ENCODE measurements around the gene BANP. TPM values are rescaled to one million over a fixed set of nuclear protein-coding genes. Genes with fewer than 3 reads are reported as not detected.
"Not testable (repeated sequence)": the region's sequence is repeated elsewhere in the genome, so short reads cannot be mapped to it uniquely, and the experiment has no call there.

BANP gene
- total and polyA plus RNA-seq, 2 experiments from 2014 or later = 22.8 to 23.8 TPM

DNA sequence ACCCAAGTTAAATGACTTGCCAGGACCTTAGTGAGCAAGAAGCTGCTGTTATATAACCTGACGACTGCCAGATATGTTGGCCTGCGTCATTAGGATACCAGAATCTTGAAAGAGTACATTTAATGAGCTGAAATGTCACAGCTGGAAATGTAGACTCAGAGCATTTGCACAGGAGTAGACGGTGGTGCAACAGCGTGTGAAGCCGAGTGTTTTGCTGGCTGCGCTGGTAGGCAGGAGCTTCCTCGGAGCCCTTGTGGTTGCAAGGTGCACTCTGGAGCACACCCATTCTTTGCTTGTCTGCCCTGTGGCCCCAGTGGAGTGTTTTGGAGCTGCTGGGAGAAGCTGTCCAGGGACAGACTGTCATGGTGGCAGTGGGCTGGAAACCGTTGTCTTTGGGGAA, 79.3 kb downstream of the BANP start:
- no peak overlapping the region for H3K27ac ChIP-seq
- no peaks in the 10 kb centered on the region for H3K79me2 ChIP-seq
- TF ChIP-seq, protein P1, sequence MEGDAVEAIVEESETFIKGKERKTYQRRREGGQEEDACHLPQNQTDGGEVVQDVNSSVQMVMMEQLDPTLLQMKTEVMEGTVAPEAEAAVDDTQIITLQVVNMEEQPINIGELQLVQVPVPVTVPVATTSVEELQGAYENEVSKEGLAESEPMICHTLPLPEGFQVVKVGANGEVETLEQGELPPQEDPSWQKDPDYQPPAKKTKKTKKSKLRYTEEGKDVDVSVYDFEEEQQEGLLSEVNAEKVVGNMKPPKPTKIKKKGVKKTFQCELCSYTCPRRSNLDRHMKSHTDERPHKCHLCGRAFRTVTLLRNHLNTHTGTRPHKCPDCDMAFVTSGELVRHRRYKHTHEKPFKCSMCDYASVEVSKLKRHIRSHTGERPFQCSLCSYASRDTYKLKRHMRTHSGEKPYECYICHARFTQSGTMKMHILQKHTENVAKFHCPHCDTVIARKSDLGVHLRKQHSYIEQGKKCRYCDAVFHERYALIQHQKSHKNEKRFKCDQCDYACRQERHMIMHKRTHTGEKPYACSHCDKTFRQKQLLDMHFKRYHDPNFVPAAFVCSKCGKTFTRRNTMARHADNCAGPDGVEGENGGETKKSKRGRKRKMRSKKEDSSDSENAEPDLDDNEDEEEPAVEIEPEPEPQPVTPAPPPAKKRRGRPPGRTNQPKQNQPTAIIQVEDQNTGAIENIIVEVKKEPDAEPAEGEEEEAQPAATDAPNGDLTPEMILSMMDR (IDR thresholded peaks at IDR 0.05; ENCODE audit: poor library complexity) = no peak
- TF ChIP-seq EZH2 (IDR thresholded peaks at IDR 0.05; ENCODE audit: borderline replicate concordance) (no peak), EZH2phosphoT487 (IDR thresholded peaks at IDR 0.05; ENCODE audit: low read depth, severe bottlenecking, unreplicated experiment) (no peak)
- H3K36me3 ChIP-seq (replicated peaks; ENCODE audit: insufficient read depth, low read depth) = no peaks in the 10 kb centered on the region
- H3K9me2 ChIP-seq (replicated peaks; ENCODE audit: insufficient read depth) = no peaks in the 10 kb centered on the region
- no peak overlapping the region for H3K4me3 ChIP-seq
- H3K9me3 ChIP-seq (ENCODE audit: low read depth) = no peaks in the 10 kb centered on the region
- no peaks in the 10 kb centered on the region for H4K20me1 ChIP-seq (ENCODE audit: insufficient read depth, poor library complexity, severe bottlenecking)
- H2AFZ ChIP-seq = no peak overlapping the region
- no peak overlapping the region for H3K4me2 ChIP-seq
- peaks cover 2% of the 10 kb centered on the region for H3K4me1 ChIP-seq (ENCODE audit: insufficient read depth)
- DNase-seq (ENCODE audit: low spot score) = no peak
- H3K27me3 ChIP-seq = no peaks in the 10 kb centered on the region
- 81% methylated on average over 8 of the region's 8 CpGs for WGBS (ENCODE audit: low lambda C conversion rate, missing lambda C conversion rate)

DNA sequence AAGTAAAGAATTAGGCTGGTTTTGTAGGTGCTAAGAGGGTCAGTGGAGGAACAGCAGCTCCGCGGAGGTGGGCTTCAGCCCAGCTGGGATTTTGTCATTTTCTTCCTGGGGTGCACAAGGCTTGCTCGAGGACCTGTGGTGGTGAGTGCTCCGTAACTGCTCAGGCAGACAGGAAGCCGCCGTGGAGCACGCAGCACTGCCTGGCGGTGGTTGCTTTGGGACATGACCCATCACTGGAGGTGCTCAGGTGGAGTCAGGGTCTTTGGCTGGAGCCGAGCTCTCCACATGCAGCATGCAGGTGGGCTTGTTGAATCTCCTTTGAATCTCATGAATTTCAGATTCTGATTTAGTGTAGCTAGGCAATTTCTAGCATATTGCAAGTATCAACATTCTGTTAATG, 79.7 kb downstream of the BANP start:
- not testable (repeated sequence) for H4K20me1 ChIP-seq (ENCODE audit: insufficient read depth, poor library complexity, severe bottlenecking); H3K79me2 ChIP-seq; DNase-seq (ENCODE audit: low spot score); H3K27ac ChIP-seq; H3K36me3 ChIP-seq (replicated peaks; ENCODE audit: insufficient read depth, low read depth); H3K4me2 ChIP-seq; H3K4me1 ChIP-seq (ENCODE audit: insufficient read depth); H3K9me2 ChIP-seq (replicated peaks; ENCODE audit: insufficient read depth); H2AFZ ChIP-seq; H3K4me3 ChIP-seq; H3K27me3 ChIP-seq; H3K9me3 ChIP-seq (ENCODE audit: low read depth)
- 94% methylated on average over 9 of the region's 9 CpGs for WGBS (ENCODE audit: low lambda C conversion rate, missing lambda C conversion rate)

DNA sequence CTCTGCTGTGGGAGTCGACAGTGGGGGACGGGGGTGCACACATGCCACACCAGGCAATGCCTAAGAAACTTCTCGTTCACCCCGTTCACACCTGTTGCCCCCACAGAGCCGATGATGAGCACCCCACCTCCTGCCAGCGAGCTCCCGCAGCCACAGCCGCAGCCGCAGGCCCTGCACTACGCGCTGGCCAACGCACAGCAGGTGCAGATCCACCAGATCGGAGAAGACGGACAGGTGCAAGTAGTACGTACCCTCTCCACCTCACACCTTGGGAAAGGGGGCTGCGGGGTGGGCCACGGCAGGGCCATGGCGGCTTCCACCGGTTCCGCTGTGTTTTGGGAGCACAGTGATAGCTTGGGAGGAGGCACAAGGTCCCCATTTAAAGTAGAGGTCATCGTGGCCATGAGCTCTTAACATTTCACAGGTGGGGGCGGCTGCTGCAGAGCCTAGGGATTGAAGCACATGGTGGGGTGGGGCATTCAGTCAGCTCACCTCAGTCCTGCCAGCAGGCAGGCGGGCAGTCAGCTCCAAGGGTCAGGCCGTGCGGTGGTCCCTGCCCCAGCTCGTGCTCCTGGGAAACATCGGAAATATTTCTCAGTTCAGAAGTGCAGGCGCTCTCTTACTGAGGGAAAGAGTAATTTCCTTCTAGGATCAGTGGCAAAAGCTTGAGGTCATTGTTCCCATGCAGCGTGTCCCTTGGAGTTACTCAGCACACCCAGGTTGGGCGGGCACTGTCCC, 81.9 kb downstream of the BANP start:
- H3K79me2 ChIP-seq; H4K20me1 ChIP-seq (ENCODE audit: insufficient read depth, poor library complexity, severe bottlenecking); DNase-seq (ENCODE audit: low spot score); H3K4me2 ChIP-seq; H3K4me1 ChIP-seq (ENCODE audit: insufficient read depth); H3K27me3 ChIP-seq; H3K9me3 ChIP-seq (ENCODE audit: low read depth); H3K36me3 ChIP-seq (replicated peaks; ENCODE audit: insufficient read depth, low read depth); H3K9me2 ChIP-seq (replicated peaks; ENCODE audit: insufficient read depth); H3K4me3 ChIP-seq; H2AFZ ChIP-seq; H3K27ac ChIP-seq: not testable (repeated sequence)
- 98% methylated on average over 30 of the region's 30 CpGs for WGBS (ENCODE audit: low lambda C conversion rate, missing lambda C conversion rate)

DNA sequence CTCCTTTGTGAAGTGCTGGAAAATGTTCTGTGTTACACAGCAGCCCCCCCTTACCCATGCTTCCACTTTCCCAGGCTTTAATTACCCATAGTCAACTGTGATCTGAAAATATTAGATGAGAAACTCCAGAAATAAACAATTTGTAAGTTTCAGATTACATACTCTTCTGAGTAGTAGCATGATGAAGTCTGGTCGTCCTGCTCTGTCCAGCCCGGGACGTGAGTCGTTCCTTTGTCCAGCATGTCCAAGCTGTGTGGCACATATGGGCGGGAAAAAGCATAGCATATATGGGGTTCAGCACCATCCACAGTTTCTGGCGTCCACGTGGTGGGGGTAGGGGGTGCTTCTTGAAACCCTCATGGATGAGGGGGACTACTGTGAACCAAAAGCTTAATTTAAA, 83.5 kb downstream of the BANP start:
- H3K4me3 ChIP-seq = no peak overlapping the region
- no peaks in the 10 kb centered on the region for H3K36me3 ChIP-seq (replicated peaks; ENCODE audit: insufficient read depth, low read depth)
- H3K27me3 ChIP-seq = no peaks in the 10 kb centered on the region
- H3K27ac ChIP-seq = no peak overlapping the region
- H3K9me3 ChIP-seq (ENCODE audit: low read depth) = no peaks in the 10 kb centered on the region
- TF ChIP-seq EZH2 (IDR thresholded peaks at IDR 0.05; ENCODE audit: borderline replicate concordance) = no peak
- TF ChIP-seq, protein P1 (IDR thresholded peaks at IDR 0.05; ENCODE audit: poor library complexity) = no peak
- TF ChIP-seq EZH2phosphoT487 (IDR thresholded peaks at IDR 0.05; ENCODE audit: low read depth, severe bottlenecking, unreplicated experiment) = no peak
- no peak overlapping the region for H3K4me2 ChIP-seq
- no peak overlapping the region for H2AFZ ChIP-seq
- H3K4me1 ChIP-seq (ENCODE audit: insufficient read depth) = no peaks in the 10 kb centered on the region
- no peaks in the 10 kb centered on the region for H4K20me1 ChIP-seq (ENCODE audit: insufficient read depth, poor library complexity, severe bottlenecking)
- no peak for DNase-seq (ENCODE audit: low spot score)
- H3K79me2 ChIP-seq = no peaks in the 10 kb centered on the region
- H3K9me2 ChIP-seq (replicated peaks; ENCODE audit: insufficient read depth) = no peaks in the 10 kb centered on the region
- WGBS (ENCODE audit: low lambda C conversion rate, missing lambda C conversion rate) = 76% methylated on average over 7 of the region's 7 CpGs
